Measurements from ENCODE around the gene TP53TG3. TPM values are rescaled to one million over a fixed set of nuclear protein-coding genes. Genes with fewer than 3 reads are reported as not detected.

The TP53TG3 gene
- total and polyA plus RNA-seq, 12 donors, result 0.53 TPM; not detected in 11

Small RNA genes lying within 50 kb of the gene (small RNA-seq; reads per million reads assigned to genes)
- gene AC138907.6, result 0 reads per million in 2 donors

Measured in adrenal gland (tissue), 12 donors.